SK-N-SH treated with all-trans-retinoic acid at 6 μM for 48 hours (cell line): Measurements from ENCODE around the gene SPRED1.
"Not testable (repeated sequence)": the region's sequence is repeated elsewhere in the genome, so short reads cannot be mapped to it uniquely, and the experiment has no call there.

Experiments
- ATAC-seq: fragments of 200-7000 bp; cut with Tn5 transposase; 3 replicates; pipeline ENCODE4 v1.9.1; 2020; ENCODE audit warnings: mild to moderate bottlenecking, moderate library complexity
- ARNTL ChIP-seq: fragments of 450-650 bp; formaldehyde crosslinking; IDR thresholded peaks from 2 replicates; pipeline ENCODE4 v1.5.0; 2020; ENCODE audit warnings: low read depth, mild to moderate bottlenecking, moderate library complexity, borderline replicate concordance
- BACH2 ChIP-seq: fragments of 250-450 bp; sonication (Bioruptor Pico); IDR thresholded peaks from 2 replicates; pipeline ENCODE4 v1.9.0; 2021; ENCODE audit warnings: mild to moderate bottlenecking, borderline replicate concordance
- CSDC2 ChIP-seq: fragments of 250-450 bp; sonication (Bioruptor Pico); IDR thresholded peaks from 2 replicates; pipeline ENCODE4 v1.5.0; 2020; ENCODE audit warnings: mild to moderate bottlenecking, moderate library complexity
- ESRRG ChIP-seq: fragments of 250-450 bp; sonication (Bioruptor Pico); IDR thresholded peaks from 2 replicates; pipeline ENCODE4 v1.6.1; 2021; ENCODE audit warnings: mild to moderate bottlenecking
- GLIS3 ChIP-seq: fragments of 250-450 bp; sonication (Bioruptor Pico); IDR thresholded peaks from 2 replicates; pipeline ENCODE4 v1.5.0; 2020; ENCODE audit warnings: mild to moderate bottlenecking, moderate library complexity
- ISL1 ChIP-seq: fragments of 250-450 bp; sonication (Bioruptor Pico); IDR thresholded peaks from 2 replicates; pipeline ENCODE4 v2.1.2; 2022; ENCODE audit warnings: mild to moderate bottlenecking, moderate library complexity
- OSR1 ChIP-seq: fragments of 250-450 bp; sonication (Bioruptor Pico); IDR thresholded peaks from 2 replicates; pipeline ENCODE4 v1.8.0; 2022; ENCODE audit warnings: moderate library complexity, mild to moderate bottlenecking, inconsistent platforms
- RARB ChIP-seq: fragments of 250-450 bp; sonication (Bioruptor Pico); IDR thresholded peaks from 2 replicates; pipeline ENCODE4 v1.8.0; 2021; ENCODE audit warnings: mild to moderate bottlenecking, moderate library complexity
- TCF4 ChIP-seq: fragments of 250-450 bp; sonication (Bioruptor Pico); IDR thresholded peaks from 2 replicates; pipeline ENCODE4 v1.8.0; 2021; ENCODE audit warnings: mild to moderate bottlenecking, moderate library complexity, borderline replicate concordance
- TOX ChIP-seq: fragments of 250-450 bp; sonication (Bioruptor Pico); IDR thresholded peaks from 2 replicates; pipeline ENCODE4 v1.8.0; 2021; ENCODE audit warnings: mild to moderate bottlenecking, moderate library complexity, borderline replicate concordance
- ZC3H10 ChIP-seq: fragments of 250-450 bp; sonication (Bioruptor Pico); IDR thresholded peaks from 2 replicates; pipeline ENCODE4 v1.5.1; 2021; ENCODE audit warnings: mild to moderate bottlenecking, moderate library complexity
- ZFP3 ChIP-seq: fragments of 250-450 bp; sonication (Bioruptor Pico); IDR thresholded peaks from 2 replicates; pipeline ENCODE4 v1.5.0; 2020; ENCODE audit warnings: mild to moderate bottlenecking, moderate library complexity
- ZFP30 ChIP-seq: fragments of 450-650 bp; formaldehyde crosslinking; IDR thresholded peaks from 2 replicates; pipeline ENCODE4 v1.5.0; 2022; ENCODE audit warnings: mild to moderate bottlenecking, moderate library complexity
- ZNF565 ChIP-seq: fragments of 450-650 bp; formaldehyde crosslinking; conservative IDR thresholded peaks from 2 replicates; pipeline ENCODE4 v1.5.0; 2020; ENCODE audit warnings: low read depth, mild to moderate bottlenecking, moderate library complexity
- ZNF70 ChIP-seq: fragments of 450-650 bp; formaldehyde crosslinking; IDR thresholded peaks from 2 replicates; pipeline ENCODE4 v1.5.0; 2020; ENCODE audit warnings: mild to moderate bottlenecking, moderate library complexity
- ZNF8 ChIP-seq: fragments of 450-650 bp; formaldehyde crosslinking; IDR thresholded peaks from 2 replicates; pipeline ENCODE4 v1.5.0; 2020; ENCODE audit warnings: mild to moderate bottlenecking, moderate library complexity
- TF ChIP-seq, protein P1 (sequence below): fragments of 250-450 bp; sonication (Bioruptor Pico); IDR thresholded peaks from 2 replicates; pipeline ENCODE4 v1.8.0; 2020; ENCODE audit warnings: mild to moderate bottlenecking, moderate library complexity, borderline replicate concordance
- TF ChIP-seq, protein P2 (sequence below): fragments of 250-450 bp; sonication (Bioruptor Pico); IDR thresholded peaks from 2 replicates; pipeline ENCODE4 v1.5.0; 2020; ENCODE audit warnings: mild to moderate bottlenecking, moderate library complexity
- TF ChIP-seq, protein P3 (sequence below): fragments of 250-450 bp; sonication (Bioruptor Pico); IDR thresholded peaks from 2 replicates; pipeline ENCODE4 v1.8.0; 2021; ENCODE audit warnings: low read depth, mild to moderate bottlenecking, moderate library complexity, borderline replicate concordance
- TF ChIP-seq, protein P4 (sequence below): fragments of 250-450 bp; sonication (Bioruptor Pico); IDR thresholded peaks from 2 replicates; pipeline ENCODE4 v1.5.1; 2021; ENCODE audit warnings: mild to moderate bottlenecking, moderate library complexity
- TF ChIP-seq, protein P5 (sequence below): fragments of 250-450 bp; sonication (Bioruptor Pico); IDR thresholded peaks from 2 replicates; pipeline ENCODE4 v1.5.1; 2020; ENCODE audit warnings: low read depth, mild to moderate bottlenecking, moderate library complexity

Gene SPRED1

DNA sequence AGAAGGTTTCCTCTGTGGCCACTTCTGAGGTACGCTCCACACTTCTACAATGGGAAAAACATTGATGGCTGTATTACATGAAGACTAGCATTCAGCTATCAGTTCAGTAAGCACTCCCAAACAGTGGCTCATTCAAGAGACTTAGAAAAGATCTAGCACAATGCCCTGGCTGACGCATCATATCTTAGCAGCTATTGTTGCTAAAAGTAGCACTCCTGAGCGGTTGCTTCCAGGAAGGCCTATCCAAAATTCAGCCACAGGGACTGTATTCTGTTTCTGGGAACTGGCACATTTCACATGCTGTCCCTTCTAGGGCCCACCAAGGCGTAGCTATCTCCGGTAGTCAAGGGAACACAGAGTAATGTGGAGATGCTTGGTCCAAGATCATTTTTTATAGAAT, 21.2 kb upstream of the SPRED1 start:
- no peak for TF ChIP-seq ESRRG
- TF ChIP-seq ZC3H10, result no peak
- no peak for TF ChIP-seq TOX (CRISPR knock-in tag)
- TF ChIP-seq OSR1, result no peak
- TF ChIP-seq, protein P1, sequence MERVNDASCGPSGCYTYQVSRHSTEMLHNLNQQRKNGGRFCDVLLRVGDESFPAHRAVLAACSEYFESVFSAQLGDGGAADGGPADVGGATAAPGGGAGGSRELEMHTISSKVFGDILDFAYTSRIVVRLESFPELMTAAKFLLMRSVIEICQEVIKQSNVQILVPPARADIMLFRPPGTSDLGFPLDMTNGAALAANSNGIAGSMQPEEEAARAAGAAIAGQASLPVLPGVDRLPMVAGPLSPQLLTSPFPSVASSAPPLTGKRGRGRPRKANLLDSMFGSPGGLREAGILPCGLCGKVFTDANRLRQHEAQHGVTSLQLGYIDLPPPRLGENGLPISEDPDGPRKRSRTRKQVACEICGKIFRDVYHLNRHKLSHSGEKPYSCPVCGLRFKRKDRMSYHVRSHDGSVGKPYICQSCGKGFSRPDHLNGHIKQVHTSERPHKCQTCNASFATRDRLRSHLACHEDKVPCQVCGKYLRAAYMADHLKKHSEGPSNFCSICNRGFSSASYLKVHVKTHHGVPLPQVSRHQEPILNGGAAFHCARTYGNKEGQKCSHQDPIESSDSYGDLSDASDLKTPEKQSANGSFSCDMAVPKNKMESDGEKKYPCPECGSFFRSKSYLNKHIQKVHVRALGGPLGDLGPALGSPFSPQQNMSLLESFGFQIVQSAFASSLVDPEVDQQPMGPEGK (CRISPR knock-in tag), result no peak
- no peak for TF ChIP-seq ZNF8 (CRISPR knock-in tag)
- TF ChIP-seq ARNTL (CRISPR knock-in tag), result no peak
- no peak for TF ChIP-seq ZNF70 (CRISPR knock-in tag)
- TF ChIP-seq ZFP3 (CRISPR knock-in tag), result no peak
- TF ChIP-seq, protein P2, sequence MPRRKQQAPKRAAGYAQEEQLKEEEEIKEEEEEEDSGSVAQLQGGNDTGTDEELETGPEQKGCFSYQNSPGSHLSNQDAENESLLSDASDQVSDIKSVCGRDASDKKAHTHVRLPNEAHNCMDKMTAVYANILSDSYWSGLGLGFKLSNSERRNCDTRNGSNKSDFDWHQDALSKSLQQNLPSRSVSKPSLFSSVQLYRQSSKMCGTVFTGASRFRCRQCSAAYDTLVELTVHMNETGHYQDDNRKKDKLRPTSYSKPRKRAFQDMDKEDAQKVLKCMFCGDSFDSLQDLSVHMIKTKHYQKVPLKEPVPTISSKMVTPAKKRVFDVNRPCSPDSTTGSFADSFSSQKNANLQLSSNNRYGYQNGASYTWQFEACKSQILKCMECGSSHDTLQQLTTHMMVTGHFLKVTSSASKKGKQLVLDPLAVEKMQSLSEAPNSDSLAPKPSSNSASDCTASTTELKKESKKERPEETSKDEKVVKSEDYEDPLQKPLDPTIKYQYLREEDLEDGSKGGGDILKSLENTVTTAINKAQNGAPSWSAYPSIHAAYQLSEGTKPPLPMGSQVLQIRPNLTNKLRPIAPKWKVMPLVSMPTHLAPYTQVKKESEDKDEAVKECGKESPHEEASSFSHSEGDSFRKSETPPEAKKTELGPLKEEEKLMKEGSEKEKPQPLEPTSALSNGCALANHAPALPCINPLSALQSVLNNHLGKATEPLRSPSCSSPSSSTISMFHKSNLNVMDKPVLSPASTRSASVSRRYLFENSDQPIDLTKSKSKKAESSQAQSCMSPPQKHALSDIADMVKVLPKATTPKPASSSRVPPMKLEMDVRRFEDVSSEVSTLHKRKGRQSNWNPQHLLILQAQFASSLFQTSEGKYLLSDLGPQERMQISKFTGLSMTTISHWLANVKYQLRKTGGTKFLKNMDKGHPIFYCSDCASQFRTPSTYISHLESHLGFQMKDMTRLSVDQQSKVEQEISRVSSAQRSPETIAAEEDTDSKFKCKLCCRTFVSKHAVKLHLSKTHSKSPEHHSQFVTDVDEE (CRISPR knock-in tag), result no peak
- TF ChIP-seq GLIS3 (CRISPR knock-in tag), result no peak
- no peak for TF ChIP-seq ZNF565
- no peak for TF ChIP-seq RARB
- TF ChIP-seq TCF4 (CRISPR knock-in tag), result no peak
- TF ChIP-seq CSDC2, result no peak
- TF ChIP-seq, all 23 proteins: peak for 0
- ATAC-seq, result no peak

DNA sequence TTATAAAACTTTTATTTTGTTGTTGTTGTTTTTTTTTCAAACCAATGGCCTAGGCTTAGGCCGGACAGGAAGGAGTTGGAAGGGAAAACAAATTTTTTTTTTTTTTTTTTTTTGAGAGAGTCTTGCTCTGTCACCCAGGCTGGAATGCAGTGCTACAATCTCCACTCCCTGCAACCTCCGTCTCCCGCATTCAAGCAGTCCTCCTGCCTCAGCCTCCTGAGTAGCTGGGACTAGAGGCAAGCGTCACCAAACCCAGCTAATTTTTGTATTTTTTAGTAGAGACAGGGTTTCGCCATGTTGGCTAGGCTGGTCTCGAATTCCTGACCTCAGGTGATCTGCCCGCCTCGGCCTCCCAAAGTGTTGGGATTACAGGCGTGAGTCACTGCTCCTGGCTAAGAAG, 15.6 kb upstream of the SPRED1 start:
- ATAC-seq, result not testable (repeated sequence)

DNA sequence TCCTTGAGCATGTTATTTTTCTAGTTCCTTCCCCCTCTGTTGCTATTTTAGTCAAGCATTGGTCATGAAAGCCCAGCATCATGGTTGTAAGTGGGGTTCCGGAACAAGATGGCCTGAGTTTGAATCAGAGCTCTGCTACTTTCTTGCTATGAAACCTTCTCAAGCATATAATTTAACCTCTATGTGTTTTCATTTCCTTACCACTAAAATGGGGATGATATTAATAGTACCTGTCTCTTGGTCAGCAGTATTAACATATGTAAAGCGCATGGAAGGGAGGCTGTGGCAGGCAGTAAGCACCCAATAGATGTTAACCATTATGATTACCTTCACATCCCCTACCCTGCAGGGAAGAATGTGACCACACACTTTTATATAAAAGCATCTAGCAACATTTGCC, 14.3 kb upstream of the SPRED1 start:
- no peak for ATAC-seq
- no peak for TF ChIP-seq ZNF8 (CRISPR knock-in tag)
- TF ChIP-seq, protein P3, sequence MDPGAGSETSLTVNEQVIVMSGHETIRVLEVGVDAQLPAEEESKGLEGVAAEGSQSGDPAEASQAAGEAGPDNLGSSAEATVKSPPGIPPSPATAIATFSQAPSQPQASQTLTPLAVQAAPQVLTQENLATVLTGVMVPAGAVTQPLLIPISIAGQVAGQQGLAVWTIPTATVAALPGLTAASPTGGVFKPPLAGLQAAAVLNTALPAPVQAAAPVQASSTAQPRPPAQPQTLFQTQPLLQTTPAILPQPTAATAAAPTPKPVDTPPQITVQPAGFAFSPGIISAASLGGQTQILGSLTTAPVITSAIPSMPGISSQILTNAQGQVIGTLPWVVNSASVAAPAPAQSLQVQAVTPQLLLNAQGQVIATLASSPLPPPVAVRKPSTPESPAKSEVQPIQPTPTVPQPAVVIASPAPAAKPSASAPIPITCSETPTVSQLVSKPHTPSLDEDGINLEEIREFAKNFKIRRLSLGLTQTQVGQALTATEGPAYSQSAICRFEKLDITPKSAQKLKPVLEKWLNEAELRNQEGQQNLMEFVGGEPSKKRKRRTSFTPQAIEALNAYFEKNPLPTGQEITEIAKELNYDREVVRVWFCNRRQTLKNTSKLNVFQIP (CRISPR knock-in tag), result no peak

DNA sequence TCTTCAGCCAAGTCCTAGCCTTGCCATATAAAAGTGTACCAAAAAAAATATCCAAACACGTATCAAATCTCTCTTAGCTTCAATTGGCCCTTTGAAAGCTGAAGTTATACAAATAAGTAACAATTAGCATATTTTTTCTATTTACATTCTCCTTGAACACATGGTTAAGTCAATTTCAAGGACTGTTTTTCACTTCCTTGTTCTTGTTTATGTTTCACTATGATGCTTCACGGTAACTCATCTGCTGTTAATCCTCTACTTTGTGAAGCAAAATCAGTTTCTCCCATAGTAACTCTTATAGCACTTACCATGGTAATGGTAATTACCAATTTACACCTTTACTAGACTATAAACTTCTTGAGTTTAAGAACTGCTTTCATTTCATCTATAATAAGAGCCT, 10.6 kb upstream of the SPRED1 start:
- TF ChIP-seq ZNF8 (CRISPR knock-in tag) (no peak), ESRRG (no peak), ZFP30 (CRISPR knock-in tag) (no peak), ARNTL (CRISPR knock-in tag) (no peak), TOX (CRISPR knock-in tag) (no peak), TCF4 (CRISPR knock-in tag) (no peak), ZC3H10 (no peak), BACH2 (CRISPR knock-in tag) (no peak), OSR1 (no peak), ISL1 (CRISPR knock-in tag) (no peak), RARB (no peak)
- TF ChIP-seq, protein P1 (CRISPR knock-in tag), result no peak
- TF ChIP-seq, protein P4, sequence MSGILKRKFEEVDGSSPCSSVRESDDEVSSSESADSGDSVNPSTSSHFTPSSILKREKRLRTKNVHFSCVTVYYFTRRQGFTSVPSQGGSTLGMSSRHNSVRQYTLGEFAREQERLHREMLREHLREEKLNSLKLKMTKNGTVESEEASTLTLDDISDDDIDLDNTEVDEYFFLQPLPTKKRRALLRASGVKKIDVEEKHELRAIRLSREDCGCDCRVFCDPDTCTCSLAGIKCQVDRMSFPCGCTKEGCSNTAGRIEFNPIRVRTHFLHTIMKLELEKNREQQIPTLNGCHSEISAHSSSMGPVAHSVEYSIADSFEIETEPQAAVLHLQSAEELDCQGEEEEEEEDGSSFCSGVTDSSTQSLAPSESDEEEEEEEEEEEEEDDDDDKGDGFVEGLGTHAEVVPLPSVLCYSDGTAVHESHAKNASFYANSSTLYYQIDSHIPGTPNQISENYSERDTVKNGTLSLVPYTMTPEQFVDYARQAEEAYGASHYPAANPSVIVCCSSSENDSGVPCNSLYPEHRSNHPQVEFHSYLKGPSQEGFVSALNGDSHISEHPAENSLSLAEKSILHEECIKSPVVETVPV (CRISPR knock-in tag), result no peak
- TF ChIP-seq, protein P5, sequence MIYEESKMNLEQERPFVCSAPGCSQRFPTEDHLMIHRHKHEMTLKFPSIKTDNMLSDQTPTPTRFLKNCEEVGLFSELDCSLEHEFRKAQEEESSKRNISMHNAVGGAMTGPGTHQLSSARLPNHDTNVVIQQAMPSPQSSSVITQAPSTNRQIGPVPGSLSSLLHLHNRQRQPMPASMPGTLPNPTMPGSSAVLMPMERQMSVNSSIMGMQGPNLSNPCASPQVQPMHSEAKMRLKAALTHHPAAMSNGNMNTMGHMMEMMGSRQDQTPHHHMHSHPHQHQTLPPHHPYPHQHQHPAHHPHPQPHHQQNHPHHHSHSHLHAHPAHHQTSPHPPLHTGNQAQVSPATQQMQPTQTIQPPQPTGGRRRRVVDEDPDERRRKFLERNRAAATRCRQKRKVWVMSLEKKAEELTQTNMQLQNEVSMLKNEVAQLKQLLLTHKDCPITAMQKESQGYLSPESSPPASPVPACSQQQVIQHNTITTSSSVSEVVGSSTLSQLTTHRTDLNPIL, result no peak
- ATAC-seq, result no peak
